ENCODE measurements around the gene PPP2R1B. TPM values are rescaled to one million over a fixed set of nuclear protein-coding genes. Genes with fewer than 3 reads are reported as not detected.

PPP2R1B gene
- 10 to 100 TPM; 45.9 to 57.0 TPM for total RNA-seq

DNA sequence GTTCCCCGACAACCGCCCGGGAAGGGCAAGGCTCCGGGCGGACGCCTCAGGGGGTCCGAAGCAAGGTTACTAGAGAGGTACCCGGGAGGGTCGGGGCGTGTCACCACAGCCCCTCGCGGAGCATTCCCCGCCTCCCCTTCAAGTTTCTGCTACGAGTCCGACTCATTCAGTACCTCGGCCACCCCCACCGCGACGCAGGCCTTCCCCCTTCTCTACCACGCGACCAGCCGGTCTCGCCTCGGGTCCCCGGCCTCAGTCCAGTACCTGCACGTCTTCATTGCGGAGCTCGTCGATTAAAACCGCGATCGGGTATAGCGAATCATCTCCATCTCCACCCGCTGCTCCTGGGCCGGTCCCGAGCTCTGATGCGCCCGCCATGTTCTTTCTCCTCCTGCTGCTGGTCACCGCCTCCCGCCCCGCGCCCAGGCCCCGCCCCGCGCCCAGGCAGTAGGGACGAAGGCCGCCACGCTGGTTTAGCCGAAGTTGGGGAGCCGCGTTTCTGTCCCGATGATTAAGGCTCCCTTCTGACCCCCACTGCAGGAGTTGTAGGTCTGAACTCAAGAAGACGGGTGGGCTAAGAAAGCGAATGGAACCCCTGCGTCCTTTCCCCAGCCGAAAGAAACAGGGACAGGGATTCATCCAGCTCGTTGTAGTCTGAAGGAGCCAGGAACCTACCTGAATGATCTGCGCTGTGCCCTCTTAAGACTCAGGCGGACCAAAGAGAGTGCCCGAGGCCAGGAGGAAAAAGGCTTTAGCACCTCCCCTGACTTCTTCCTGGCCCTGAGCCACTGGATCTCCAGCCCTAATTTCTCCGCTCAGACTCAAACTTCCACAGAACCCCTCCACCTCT is at the start of gene PPP2R1B:
Gene PPP2R1B, minus strand, starts transcription at position 406 of the 850 bp plus-strand sequence. Its CDS starts 28 bp downstream, at position 378.
- peak within 1 kb of the TSS; percentile 78 for H3K27ac ChIP-seq
- H3K9ac ChIP-seq (ENCODE audit: low read depth in 2 of 2, low read length in 2 of 2) = peak within 1 kb of the TSS; percentile 93 to 96
- no peaks in the 10 kb centered on the region for H3K36me3 ChIP-seq
- no peaks in the 10 kb centered on the region for H3K9me3 ChIP-seq
- intact Hi-C loops (cut with DNase I) = no loop called here
- H3K27me3 ChIP-seq = no peaks in the 10 kb centered on the region
- TF ChIP-seq, protein P1, sequence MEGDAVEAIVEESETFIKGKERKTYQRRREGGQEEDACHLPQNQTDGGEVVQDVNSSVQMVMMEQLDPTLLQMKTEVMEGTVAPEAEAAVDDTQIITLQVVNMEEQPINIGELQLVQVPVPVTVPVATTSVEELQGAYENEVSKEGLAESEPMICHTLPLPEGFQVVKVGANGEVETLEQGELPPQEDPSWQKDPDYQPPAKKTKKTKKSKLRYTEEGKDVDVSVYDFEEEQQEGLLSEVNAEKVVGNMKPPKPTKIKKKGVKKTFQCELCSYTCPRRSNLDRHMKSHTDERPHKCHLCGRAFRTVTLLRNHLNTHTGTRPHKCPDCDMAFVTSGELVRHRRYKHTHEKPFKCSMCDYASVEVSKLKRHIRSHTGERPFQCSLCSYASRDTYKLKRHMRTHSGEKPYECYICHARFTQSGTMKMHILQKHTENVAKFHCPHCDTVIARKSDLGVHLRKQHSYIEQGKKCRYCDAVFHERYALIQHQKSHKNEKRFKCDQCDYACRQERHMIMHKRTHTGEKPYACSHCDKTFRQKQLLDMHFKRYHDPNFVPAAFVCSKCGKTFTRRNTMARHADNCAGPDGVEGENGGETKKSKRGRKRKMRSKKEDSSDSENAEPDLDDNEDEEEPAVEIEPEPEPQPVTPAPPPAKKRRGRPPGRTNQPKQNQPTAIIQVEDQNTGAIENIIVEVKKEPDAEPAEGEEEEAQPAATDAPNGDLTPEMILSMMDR (IDR thresholded peaks at IDR 0.05) = no peak
- DNase-seq = peak; percentile 87
- no peaks in the 10 kb centered on the region for H3K4me1 ChIP-seq
- peak within 1 kb of the TSS; percentile 96 for H3K4me3 ChIP-seq

DNA sequence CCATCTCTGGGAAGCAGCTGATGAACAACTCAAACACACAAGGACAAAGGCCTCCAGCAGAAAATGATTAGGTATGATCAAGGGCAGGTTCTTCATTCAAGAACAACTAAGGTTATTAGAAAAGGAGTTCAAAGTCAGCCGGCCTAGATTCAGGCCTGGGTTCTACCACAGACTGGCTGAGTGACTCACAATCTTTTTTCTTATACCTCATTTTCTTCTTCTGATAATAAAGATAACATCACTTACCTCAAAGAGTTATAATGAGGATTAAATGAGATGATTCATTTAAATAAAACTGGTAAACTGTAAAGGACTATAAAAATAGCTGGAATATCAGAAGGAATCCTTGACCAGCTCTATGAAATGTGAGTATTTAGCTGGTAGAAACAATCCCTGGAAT is 49.3 kb upstream of the PPP2R1B start:
- Histone ChIP-seq H3K36me3 (no peaks in the 10 kb centered on the region), H3K4me3 (no peak overlapping the region), H3K9me3 (no peaks in the 10 kb centered on the region), H3K4me1 (no peaks in the 10 kb centered on the region), H3K27ac (no peak overlapping the region), H3K9ac (ENCODE audit: low read depth in 2 of 2, low read length in 2 of 2) (no peak overlapping the region), H3K27me3 (no peaks in the 10 kb centered on the region)
- no peak for DNase-seq
- TF ChIP-seq, protein P1 (IDR thresholded peaks at IDR 0.05) = no peak
- intact Hi-C loops (cut with DNase I) = no loop called here

DNA sequence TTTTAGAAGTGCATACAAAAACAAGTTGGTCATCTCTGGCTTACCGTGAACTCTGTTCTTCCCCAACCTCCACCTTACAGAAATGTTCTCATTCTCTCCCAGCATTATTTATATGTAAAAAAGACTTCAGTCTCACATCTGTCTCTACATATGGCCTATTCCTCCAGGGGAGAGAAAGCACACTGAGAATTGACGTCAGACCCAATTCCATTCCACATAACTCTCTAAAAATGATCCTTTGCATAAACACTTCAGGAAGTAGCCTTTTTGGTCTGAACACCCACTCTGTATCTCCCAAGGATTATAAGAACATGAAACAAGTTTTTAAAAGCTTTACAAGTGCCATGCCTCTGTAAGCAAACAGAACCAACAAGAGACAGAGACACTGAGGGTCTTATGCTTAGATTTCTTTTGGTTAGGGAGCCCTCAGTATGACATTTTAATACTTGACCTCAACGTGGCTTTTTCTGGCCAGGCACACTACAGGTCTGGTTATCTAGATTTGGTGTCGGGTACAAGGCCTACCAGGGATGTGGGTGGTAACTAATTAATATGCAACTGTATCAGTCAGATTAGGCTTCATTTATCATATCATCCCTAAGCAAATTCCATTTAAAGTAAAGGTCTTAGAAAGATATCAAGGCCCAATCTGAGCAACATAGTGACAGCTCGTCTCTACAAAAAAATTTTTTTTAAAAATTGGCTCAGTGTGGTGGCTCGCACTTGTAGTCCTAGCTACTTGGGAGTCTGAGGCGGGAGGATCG is 48.5 kb upstream of the PPP2R1B start:
- H3K4me1 ChIP-seq = no peaks in the 10 kb centered on the region
- H3K9ac ChIP-seq (ENCODE audit: low read depth in 2 of 2, low read length in 2 of 2) = no peak overlapping the region
- no peak overlapping the region for H3K27ac ChIP-seq
- DNase-seq = no peak
- no peak overlapping the region for H3K4me3 ChIP-seq
- TF ChIP-seq, protein P1 (IDR thresholded peaks at IDR 0.05) = no peak
- H3K36me3 ChIP-seq = no peaks in the 10 kb centered on the region
- intact Hi-C loops (cut with DNase I) = no loop called here
- H3K27me3 ChIP-seq = no peaks in the 10 kb centered on the region
- H3K9me3 ChIP-seq = no peaks in the 10 kb centered on the region

DNA sequence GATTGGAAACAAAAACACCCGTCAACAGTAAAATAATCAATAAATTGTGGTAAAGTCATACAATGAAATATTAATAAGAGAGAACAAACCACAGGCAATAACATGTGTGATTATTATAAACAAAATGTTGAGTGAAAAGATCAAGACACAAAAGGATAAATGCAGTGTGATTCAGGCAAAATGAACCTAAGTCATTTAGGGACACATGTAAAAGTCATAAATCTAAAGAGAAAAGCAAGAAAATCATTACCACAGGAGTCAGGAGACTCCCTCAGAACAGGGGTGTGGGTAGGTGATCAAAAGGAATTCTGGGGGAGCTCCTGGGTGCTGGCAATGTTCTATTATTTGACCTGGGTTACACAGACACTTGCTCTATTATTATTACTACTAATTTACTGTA is 47.9 kb upstream of the PPP2R1B start:
- H3K9ac ChIP-seq (ENCODE audit: low read depth in 2 of 2, low read length in 2 of 2) = no peak overlapping the region
- H3K9me3 ChIP-seq = no peaks in the 10 kb centered on the region
- no peak for DNase-seq
- H3K36me3 ChIP-seq = no peaks in the 10 kb centered on the region
- no peaks in the 10 kb centered on the region for H3K27me3 ChIP-seq
- no peak overlapping the region for H3K27ac ChIP-seq
- TF ChIP-seq, protein P1 (IDR thresholded peaks at IDR 0.05) = no peak
- no peak overlapping the region for H3K4me3 ChIP-seq
- intact Hi-C loops (cut with DNase I) = no loop called here
- H3K4me1 ChIP-seq = no peaks in the 10 kb centered on the region

DNA sequence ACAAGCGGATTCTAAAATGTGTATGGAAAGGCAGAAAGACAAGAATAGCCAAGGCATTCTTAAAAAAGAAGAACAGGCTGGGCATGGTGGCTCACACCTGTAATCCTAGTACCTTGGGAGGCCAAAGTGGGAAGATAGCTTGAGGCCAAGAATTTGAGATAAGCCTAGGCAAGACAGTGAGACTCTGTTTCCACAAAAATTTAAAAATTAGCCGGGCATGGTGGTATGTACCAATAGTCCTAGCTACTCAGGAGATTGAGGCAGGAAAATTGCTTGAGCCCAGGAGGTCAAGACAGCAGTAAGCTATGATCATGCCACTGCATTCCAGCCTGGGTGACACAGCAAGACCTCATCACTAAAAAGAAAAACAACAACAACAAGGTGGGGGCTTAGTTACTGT is 46.0 kb upstream of the PPP2R1B start:
- Histone ChIP-seq H3K4me3 (no peak overlapping the region), H3K27ac (no peak overlapping the region), H3K27me3 (no peaks in the 10 kb centered on the region), H3K9ac (ENCODE audit: low read depth in 2 of 2, low read length in 2 of 2) (no peak overlapping the region), H3K36me3 (no peaks in the 10 kb centered on the region), H3K4me1 (no peaks in the 10 kb centered on the region), H3K9me3 (no peaks in the 10 kb centered on the region)
- intact Hi-C loops (cut with DNase I) = no loop called here
- TF ChIP-seq, protein P1 (IDR thresholded peaks at IDR 0.05) = no peak
- no peak for DNase-seq

Measured in colonic mucosa (tissue), 4 donors.